NCI-H82 treated with DMSO at 0.1 percent for 48 hours (cell line): Measurements from ENCODE around the gene CCDC187.
"Not testable (repeated sequence)": the region's sequence is repeated elsewhere in the genome, so short reads cannot be mapped to it uniquely, and the experiment has no call there.

Source experiments
- DNase-seq: peaks from one replicate; lab custom pipeline; 2025; ENCODE audit not compliant: unreplicated experiment; lab: John Stamatoyannopoulos, UW

The CCDC187 gene

DNA sequence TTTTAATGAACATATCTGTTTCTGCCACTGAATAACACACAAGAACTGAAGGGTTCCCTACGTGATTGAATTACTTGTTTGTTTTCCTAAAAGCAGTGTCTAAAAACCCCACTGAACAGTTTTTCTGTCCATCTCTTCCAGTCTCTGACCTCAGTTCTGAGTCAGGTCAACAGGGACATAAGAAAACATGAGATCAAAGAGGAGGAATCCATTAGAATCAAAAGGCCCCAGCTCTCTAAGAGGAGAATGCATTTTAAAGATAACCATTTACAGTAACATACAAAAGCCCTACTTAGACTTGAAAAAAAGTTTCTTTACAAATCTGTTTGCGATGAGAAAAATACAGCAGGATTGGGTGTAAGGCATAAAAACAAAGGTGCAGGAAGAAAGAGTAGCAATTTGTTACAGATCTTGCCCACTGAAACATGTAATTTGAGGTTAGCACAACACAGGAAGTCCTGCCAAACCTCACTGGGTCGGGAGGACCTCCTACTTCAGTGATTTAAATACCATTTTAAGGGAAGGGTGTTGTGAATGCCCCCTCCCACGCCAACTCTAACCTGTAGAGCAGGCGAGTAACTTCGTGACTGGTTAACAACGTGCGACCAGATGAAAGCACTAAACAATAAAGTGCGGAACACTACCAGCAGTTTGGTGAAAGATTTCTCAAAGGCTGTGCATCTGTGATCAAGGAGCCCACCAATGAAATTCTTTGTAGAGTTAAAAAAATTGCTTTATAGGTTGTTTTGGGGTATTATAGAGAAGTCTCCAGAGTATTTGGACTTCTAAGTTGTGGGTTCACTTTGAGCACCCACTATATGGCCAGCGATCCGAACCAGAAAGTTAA lies 59.5 kb downstream of the CCDC187 start:
- no peak for DNase-seq

DNA sequence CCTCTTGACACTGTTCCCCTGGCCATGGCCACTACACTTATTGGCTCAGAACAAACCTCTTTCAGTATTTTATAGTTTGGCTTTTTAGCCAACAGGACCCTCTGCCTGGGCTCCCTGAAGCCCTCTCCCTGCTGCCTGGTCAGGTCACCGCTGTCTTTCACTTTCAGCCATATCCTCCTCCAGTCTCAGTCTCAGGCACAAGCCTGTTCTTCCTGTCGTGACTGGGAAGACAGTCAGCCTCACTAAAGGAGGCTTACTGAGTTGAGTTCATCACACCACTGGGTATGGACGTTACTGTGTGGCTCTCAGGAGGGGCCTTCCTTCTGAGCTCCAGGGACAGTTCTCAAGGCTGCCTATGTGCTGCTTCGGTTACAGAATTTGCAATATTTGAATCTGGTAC lies 60.3 kb downstream of the CCDC187 start:
- DNase-seq, result no peak

GRCh38 chr9:136242918-136243525 lies 60.9 kb downstream of the CCDC187 start:
- no peak for DNase-seq

GRCh38 chr9:136242248-136242647 lies 61.6 kb downstream of the CCDC187 start:
- DNase-seq, result no peak

DNA sequence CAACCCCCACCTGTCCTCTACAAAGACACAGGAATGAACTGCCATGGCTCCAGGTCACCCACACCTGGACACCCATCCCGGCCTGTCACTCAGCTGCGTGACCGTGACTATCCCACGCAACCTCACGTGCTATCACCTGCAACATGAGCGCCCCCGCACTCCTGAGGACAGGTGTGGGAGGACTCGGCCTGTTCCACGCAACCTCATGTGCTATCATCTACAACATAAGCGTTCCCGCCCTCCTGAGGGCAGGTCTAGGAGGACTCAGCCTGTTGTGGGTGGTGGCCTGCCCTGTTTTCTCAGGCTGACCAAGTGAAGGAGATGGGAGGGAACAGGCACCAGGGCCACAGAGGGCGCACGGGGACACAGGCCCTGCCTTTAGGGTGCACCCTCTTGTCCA lies 62.4 kb downstream of the CCDC187 start:
- DNase-seq, result no peak

DNA sequence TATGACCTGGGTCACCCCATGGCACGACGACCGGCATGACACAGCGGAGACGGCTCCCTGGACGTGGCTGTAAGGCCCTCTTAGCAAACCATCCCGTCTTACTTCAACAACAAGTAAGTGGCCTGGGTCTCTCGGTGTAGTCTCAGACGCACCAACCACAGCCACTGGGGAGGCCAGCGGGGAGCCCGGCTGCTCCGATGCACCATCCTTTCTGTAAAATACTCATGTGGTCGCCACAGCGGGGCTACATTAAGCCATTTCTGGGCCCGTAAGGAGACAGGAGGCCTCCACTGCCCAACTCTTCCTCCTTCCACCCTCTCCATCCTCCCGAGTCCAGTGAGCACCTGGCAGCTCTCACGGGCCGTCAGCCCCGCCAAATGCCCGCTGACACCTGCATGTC lies 63.0 kb downstream of the CCDC187 start:
- no peak for DNase-seq

- DNase-seq, result no peak
These were observed 63.9 kb downstream of the CCDC187 start for GRCh38 chr9:136239983-136240330.

DNA sequence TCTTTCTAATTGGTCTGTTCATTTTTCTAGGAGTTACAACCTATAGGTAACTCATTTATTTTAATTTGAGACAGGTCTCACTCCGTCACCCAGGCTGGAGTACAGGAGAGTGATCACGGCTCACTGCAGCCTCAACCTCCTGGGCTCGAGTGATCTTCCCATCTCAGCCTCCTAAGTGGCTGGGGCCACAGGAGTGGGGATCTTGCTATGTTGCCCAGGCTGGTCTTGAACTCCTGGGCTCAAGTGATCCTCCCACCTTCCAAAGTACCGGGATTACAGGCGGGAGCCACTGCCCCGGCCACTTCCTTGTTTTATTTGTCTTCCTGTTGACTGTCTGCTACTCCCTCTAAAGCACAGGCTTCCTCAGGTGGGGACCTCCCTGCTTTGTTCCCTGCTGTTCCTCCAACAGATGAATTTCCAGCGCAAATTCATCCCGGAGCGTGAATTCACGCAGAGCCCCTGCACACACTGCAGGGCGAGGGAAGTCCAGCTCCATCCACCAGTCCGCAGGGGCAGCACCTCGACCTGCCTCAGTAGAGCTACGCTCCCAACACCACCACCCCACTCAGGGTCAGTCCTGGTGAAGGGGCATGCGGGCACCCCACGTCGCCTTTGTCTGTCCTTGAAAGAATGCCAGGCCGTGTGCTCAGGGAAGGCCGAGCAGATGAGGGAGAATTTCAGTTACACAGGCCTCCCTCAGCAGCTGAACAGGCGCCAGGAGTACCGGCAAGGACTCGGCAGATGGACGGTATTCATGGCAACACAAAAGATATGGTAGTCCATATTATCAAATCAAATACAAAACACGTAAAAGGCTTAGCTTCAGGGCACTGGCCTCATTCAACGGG lies 64.5 kb downstream of the CCDC187 start:
- DNase-seq, result no peak

GRCh38 chr9:136238342-136238732 lies 65.6 kb downstream of the CCDC187 start:
- DNase-seq, result no peak

GRCh38 chr9:136237486-136238341 lies 66.2 kb downstream of the CCDC187 start:
- DNase-seq, result no peak

GRCh38 chr9:136236471-136237410 lies 67.2 kb downstream of the CCDC187 start:
- not testable (repeated sequence) for DNase-seq

DNA sequence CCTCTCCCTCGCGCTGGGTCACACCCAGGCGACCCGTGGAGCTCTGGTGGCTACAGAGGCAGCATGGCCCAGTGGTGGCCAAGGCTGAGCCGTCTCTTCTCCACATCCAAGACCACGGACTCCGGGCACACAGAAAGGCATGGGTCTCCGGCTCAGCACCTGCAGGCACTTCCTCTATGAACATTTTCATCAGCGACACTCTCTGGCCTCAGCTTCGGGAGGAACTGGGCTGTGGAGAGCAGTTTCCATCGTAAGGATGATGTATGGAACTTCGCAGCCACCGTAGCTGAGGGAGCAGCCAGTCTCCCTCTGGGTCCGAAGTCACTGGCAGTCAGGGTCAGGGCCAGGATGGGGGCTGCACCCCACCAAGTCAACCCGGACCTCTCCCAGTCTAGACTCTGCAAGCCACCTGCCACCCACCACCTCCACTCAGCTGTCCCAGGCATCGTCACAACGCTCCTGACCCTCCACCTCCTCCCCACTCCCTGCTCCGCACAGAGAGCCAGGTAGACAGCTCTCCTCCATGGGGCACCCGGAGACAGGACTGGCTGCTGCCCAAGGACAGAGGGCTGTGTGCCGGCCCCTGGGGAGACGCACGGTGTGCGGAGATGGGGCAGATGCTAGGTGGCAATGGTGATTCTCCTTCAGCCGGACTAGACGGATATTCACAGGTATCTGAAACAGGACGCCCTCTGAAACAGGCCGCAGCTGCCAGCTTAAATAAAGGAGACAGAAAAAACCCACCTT lies 68.0 kb downstream of the CCDC187 start:
- no peak for DNase-seq

GRCh38 chr9:136235171-136235570 lies 68.7 kb downstream of the CCDC187 start:
- DNase-seq, result no peak

DNA sequence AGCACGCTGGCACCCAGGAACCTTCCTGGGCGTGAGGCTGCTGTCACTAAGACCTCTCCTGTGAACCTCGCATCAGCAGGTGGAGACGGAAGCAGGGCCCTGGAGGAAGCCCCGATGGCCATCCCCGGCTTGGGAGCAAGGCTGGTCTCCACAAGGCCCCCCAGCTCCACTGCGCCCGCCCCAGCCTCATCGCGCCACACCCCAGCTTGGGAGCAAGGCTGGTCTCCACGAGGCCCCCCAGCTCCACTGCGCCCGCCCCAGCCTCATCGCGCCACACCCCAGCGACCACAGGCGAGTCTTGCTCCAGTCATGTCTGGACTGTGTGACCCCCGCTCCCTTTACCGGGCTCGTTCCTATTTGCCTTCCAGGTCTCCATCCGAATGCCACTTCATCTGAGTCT lies 69.3 kb downstream of the CCDC187 start:
- DNase-seq, result no peak

DNA sequence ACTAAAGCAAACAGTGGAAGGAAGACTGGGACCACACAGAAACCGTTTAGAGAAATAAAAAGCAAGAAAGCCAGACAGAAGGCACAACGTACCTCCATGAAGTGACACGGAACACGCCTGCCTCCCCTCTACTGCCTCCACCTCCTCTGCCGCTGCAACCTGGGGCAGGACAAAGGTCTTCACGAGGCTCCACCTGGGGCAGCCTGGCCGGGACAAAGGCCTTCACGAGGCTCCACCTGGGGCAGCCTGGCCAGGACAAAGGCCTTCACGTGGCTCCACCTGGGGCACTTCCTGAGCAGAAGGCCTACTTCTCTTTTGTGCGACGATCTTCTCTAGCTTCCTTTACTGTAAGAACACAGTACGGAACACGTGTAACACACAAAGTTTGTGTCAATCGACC lies 70.0 kb downstream of the CCDC187 start:
- no peak for DNase-seq

DNA sequence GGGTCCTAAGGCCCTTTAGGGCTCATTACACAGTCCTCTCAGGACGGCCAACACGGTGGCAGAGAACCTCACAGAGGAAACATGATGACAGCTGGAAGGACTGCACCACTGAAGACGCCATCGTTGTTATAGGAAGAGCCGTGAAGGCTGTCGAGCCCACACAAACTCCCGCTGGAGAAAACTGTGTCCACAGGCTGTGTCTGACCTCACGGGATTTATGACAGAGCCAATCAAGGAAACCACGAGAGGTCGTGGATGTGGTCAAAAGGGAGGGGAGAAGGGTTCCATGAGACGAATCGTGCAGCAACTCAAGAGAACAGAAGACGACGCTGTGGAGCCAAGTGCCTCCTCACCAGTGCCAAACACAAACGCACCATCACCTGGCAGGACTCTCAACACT lies 70.5 kb downstream of the CCDC187 start:
- DNase-seq, result no peak

- no peak for DNase-seq
These were observed 70.9 kb downstream of the CCDC187 start for GRCh38 chr9:136232969-136233368.

DNA sequence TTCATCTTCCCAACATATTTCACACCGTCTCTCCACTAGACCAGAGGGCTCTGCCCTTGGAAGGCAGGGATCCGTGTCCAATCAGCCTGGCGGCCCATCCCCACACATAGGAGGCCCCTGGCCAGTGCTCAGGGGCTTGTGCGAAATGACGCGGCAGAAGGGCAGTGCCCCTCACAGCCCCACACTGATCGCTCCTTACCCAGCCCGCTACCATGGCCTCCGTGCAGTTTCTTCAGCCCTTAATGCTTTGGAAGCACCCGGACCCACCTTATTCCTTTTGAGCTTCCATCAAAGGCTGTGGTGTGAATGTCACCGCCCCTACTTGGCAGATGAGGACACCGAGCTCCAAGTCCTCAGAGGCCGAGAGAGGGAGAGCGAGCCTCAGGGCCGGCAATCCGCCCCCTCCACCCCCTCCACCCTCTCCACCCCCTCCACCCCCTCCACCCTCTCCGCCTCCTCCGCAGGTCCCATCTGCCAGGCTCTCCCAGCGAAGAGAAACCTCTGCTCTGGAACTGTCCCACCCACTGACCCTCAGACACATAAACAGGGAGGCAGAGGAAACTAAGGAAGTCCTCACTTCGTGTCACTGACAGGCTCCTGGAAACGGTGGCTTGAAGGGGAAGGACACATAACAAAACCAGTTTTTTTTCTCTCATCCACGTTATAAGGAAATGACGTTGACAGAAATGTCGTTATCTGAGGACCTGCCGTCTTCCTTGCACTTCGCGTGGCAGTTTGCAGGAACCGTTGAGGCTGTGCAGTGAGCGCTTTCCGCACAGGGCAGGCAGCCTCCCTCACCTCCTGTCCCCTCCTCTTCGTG lies 72.2 kb downstream of the CCDC187 start:
- no peak for DNase-seq
